Stomach (tissue), 4 donors: ENCODE measurements around the gene ZNF8.

Experiments used
- EP300 ChIP-seq: sonication (generic); formaldehyde crosslinking; IDR thresholded peaks from one replicate; pipeline ENCODE4 v1.6.1; 2017; ENCODE audit warnings: antibody characterized with exemption
- POLR2A ChIP-seq, 4 donors: fragments of 450-650 bp; IDR thresholded peaks; one replicate each; pipeline ENCODE4 v1.6.1; 2016; ENCODE audit warnings: antibody characterized with exemption in 4 of 4, control low read depth in 2 of 4, mild to moderate bottlenecking in 1 of 4, moderate library complexity in 1 of 4
- POLR2AphosphoS5 ChIP-seq, 3 donors: sonication (generic); formaldehyde crosslinking; IDR thresholded peaks; one replicate each; pipeline ENCODE4 v1.6.1; 2016; ENCODE audit warnings: antibody characterized with exemption in 3 of 3
- TF ChIP-seq, protein P1 (sequence below), 7 experiments: fragments of 450-650 bp in 4 of 7; fragments of 200-600 bp in 3 of 7; sonication (generic) in 3 of 7; IDR thresholded peaks; one replicate each; pipeline ENCODE4 v1.5.1; 2016 to 2019; ENCODE audit warnings: antibody characterized with exemption in 7 of 7, control low read depth in 2 of 7, mild to moderate bottlenecking in 1 of 7

DNA sequence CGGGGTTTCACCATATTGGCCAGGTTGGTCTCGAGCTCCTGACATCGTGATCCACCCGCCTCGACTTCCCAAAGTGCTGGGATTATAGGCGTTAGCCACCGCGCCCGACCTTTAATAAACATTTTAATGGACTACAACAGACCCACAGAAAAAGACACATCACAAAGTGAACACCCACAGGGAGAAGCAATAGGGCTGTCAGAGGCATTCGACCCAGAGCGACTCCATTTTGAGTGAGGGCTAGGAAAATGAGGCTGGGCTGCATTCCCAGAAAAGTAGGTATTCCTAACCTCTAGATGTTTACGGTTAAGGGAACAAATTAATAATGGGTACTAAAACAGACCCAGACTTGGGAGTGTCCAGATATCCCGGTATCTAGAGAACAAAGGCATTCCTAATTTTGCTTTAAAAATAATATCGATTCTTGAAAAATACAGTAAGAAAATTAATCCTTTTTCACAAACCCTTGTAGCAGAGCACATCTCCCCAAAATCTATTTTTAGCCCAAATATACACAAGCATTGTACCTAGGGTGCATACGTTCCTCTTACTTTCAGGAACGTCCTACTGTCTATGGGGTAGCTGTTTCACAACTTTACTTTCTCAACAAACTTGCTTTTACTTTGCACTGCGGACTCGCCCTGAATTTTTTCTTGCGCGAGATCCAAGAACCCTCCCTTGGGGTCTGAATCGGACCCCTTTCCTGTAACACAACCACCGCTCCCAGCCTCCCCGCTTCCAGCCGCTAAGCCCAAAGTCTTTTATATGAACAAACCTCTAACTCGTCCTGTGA lies 811 bp upstream of the ZNF8 start:
- TF ChIP-seq, protein P1, sequence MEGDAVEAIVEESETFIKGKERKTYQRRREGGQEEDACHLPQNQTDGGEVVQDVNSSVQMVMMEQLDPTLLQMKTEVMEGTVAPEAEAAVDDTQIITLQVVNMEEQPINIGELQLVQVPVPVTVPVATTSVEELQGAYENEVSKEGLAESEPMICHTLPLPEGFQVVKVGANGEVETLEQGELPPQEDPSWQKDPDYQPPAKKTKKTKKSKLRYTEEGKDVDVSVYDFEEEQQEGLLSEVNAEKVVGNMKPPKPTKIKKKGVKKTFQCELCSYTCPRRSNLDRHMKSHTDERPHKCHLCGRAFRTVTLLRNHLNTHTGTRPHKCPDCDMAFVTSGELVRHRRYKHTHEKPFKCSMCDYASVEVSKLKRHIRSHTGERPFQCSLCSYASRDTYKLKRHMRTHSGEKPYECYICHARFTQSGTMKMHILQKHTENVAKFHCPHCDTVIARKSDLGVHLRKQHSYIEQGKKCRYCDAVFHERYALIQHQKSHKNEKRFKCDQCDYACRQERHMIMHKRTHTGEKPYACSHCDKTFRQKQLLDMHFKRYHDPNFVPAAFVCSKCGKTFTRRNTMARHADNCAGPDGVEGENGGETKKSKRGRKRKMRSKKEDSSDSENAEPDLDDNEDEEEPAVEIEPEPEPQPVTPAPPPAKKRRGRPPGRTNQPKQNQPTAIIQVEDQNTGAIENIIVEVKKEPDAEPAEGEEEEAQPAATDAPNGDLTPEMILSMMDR (IDR thresholded peaks at IDR 0.05): no peak
- TF ChIP-seq POLR2A (IDR thresholded peaks at IDR 0.05): no peak
- TF ChIP-seq POLR2AphosphoS5 (IDR thresholded peaks at IDR 0.05): no peak
- no peak for TF ChIP-seq EP300
